AG10803 (cell line): Measurements from ENCODE around the gene TAF7.
A peak's percentile ranks its signal among the peaks of the same experiment; 100 is the strongest.

Experiments
- DNase-seq: peaks from one replicate; pipeline ENCODE4 v3.0.0; 2010; ENCODE audit warnings: low read depth
- H3K4me3 ChIP-seq: 2 replicates; pipeline ENCODE4 v1.5.1; 2011; ENCODE audit warnings: mild to moderate bottlenecking, low read length, control low read depth
- TF ChIP-seq, protein P1 (sequence below): conservative IDR thresholded peaks from 2 replicates; pipeline ENCODE4 v1.5.1; 2011; ENCODE audit warnings: mild to moderate bottlenecking, low read length, control low read depth, inconsistent platforms

The TAF7 gene

DNA sequence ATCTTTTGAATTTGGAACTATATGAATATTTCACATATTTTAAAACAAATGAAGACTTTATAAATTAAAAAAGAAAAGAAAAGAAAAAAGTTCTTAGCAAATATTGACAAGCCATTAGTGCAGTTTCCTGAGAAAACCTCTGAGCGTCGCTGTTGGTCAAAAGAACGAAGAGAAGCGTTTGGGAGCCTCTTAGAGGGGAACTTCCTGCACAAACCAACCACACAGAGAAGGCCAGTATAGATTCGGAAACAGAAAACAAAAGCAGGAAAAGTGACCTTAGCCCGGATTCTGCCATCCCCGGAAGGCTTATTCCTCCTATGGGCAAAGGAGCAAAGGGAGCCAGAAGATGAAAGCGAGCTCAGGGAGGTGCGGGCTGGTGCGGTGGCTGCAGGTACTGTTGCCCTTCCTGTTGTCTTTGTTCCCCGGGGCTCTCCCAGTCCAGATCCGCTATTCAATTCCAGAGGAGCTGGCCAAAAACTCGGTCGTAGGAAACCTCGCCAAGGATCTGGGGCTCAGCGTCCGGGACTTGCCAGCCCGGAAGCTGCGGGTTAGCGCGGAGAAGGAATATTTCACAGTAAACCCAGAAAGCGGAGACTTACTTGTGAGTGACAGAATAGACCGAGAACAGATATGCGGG is 39.3 kb upstream of the TAF7 start, which contains the start of gene PCDHGB2:
TSS of gene PCDHGB2 (plus strand) at position 205 of the 637 bp plus-strand sequence. CDS start at position 347, 142 bp downstream.
- H3K4me3 ChIP-seq: peak within 1 kb of the TSS; percentile 52
- peak; percentile 55 for DNase-seq
- TF ChIP-seq, protein P1, sequence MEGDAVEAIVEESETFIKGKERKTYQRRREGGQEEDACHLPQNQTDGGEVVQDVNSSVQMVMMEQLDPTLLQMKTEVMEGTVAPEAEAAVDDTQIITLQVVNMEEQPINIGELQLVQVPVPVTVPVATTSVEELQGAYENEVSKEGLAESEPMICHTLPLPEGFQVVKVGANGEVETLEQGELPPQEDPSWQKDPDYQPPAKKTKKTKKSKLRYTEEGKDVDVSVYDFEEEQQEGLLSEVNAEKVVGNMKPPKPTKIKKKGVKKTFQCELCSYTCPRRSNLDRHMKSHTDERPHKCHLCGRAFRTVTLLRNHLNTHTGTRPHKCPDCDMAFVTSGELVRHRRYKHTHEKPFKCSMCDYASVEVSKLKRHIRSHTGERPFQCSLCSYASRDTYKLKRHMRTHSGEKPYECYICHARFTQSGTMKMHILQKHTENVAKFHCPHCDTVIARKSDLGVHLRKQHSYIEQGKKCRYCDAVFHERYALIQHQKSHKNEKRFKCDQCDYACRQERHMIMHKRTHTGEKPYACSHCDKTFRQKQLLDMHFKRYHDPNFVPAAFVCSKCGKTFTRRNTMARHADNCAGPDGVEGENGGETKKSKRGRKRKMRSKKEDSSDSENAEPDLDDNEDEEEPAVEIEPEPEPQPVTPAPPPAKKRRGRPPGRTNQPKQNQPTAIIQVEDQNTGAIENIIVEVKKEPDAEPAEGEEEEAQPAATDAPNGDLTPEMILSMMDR: peak; percentile 59

GRCh38 chr5:141356950-141357349 is 36.4 kb upstream of the TAF7 start:
- DNase-seq: no peak
- H3K4me3 ChIP-seq: no peak overlapping the region
- TF ChIP-seq, protein P1: no peak

GRCh38 chr5:141356133-141356532 is 35.5 kb upstream of the TAF7 start:
- no peak overlapping the region for H3K4me3 ChIP-seq
- DNase-seq: no peak
- TF ChIP-seq, protein P1: no peak

- H3K4me3 ChIP-seq: peak overlapping the region; percentile 58
- TF ChIP-seq, protein P1: no peak
- DNase-seq: no peak
Measured at GRCh38 chr5:141355641-141356040, 35.1 kb upstream of the TAF7 start.

GRCh38 chr5:141354900-141355469 is 34.4 kb upstream of the TAF7 start, which contains the start of gene PCDHGA4:
Gene PCDHGA4, plus strand, starts transcription at chr5:141355021. Its CDS starts 87 bp downstream, at chr5:141355108.
- peak within 1 kb of the TSS; percentile 58 for H3K4me3 ChIP-seq
- peak; percentile 36 for DNase-seq

DNA sequence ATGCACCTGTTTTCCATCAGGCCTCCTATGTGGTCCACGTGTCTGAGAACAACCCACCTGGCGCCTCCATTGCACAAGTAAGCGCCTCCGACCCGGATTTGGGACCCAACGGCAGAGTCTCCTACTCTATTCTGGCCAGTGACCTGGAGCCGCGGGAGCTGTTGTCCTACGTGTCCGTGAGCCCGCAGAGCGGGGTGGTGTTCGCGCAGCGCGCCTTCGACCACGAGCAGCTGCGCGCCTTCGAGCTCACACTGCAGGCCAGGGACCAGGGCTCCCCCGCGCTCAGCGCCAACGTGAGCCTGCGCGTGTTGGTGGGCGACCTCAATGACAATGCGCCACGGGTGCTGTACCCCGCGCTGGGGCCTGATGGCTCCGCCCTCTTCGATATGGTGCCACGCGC is 31.0 kb upstream of the TAF7 start:
- no peak overlapping the region for H3K4me3 ChIP-seq
- DNase-seq: no peak
- TF ChIP-seq, protein P1: no peak

More at GRCh38 chr5:141354900-141355469, 34.4 kb upstream of the TAF7 start, which contains the start of gene PCDHGA4:
- TF ChIP-seq, protein P1: peak; percentile 64
